ENCODE measurements around the gene SHOC2.

- TF ChIP-seq POLR2A (IDR thresholded peaks at IDR 0.05), result no peak
- TF ChIP-seq, protein P1, sequence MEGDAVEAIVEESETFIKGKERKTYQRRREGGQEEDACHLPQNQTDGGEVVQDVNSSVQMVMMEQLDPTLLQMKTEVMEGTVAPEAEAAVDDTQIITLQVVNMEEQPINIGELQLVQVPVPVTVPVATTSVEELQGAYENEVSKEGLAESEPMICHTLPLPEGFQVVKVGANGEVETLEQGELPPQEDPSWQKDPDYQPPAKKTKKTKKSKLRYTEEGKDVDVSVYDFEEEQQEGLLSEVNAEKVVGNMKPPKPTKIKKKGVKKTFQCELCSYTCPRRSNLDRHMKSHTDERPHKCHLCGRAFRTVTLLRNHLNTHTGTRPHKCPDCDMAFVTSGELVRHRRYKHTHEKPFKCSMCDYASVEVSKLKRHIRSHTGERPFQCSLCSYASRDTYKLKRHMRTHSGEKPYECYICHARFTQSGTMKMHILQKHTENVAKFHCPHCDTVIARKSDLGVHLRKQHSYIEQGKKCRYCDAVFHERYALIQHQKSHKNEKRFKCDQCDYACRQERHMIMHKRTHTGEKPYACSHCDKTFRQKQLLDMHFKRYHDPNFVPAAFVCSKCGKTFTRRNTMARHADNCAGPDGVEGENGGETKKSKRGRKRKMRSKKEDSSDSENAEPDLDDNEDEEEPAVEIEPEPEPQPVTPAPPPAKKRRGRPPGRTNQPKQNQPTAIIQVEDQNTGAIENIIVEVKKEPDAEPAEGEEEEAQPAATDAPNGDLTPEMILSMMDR (IDR thresholded peaks at IDR 0.05), result no peak
Observed at GRCh38 chr10:110978204-110978603, 58.8 kb downstream of the SHOC2 start.
